A673 (cell line): Measurements from ENCODE around the gene C4B.
"Not testable (repeated sequence)": the region's sequence is repeated elsewhere in the genome, so short reads cannot be mapped to it uniquely, and the experiment has no call there.

Experiments
- CTCF ChIP-seq: fragments of 300-800, 200-600 bp; sonication (generic); conservative IDR thresholded peaks from 2 replicates; pipeline ENCODE4 v1.5.1; 2017; ENCODE audit warnings: low read depth, mild to moderate bottlenecking, antibody characterized with exemption, low read length, moderate library complexity, mixed read lengths
- EZH2 ChIP-seq: fragments of 200-600 bp; sonication (generic); IDR thresholded peaks from 2 replicates; pipeline ENCODE4 v1.6.1; 2017; ENCODE audit warnings: borderline replicate concordance, low read depth, mild to moderate bottlenecking, mixed read lengths, antibody characterized with exemption, low read length; ENCODE audit not compliant: poor library complexity, severe bottlenecking

- not testable (repeated sequence) for TF ChIP-seq CTCF, EZH2
These were observed 14.0 kb downstream of the C4B start for GRCh38 chr6:32028631-32029030.
